ENCODE measurements around the gene BCKDK. TPM values are rescaled to one million over a fixed set of nuclear protein-coding genes. Genes with fewer than 3 reads are reported as not detected.

Gene BCKDK
- total RNA-seq, 1 experiment from 2014 or later, result 58.3 TPM

GRCh38 chr16:31083981-31084380 lies 24.2 kb upstream of the BCKDK start:
- ChIA-PET POLR2A (interaction anchor here (1.1 to 1.5 kb wide), 2 partner anchors 10 to 33 kb away, joined by 3 to 6 read pairs; partner anchors contain the start of genes KAT8 and ZNF646), CTCF (interaction anchor here (1.2 to 1.3 kb wide), 2 partner anchors 58 to 99 kb away, joined by 4 to 6 read pairs; partner anchors contain the start of gene HSD3B7)
- ATAC-seq (no peak), DNase-seq (ENCODE audit: low spot score) (no peak)
- no peaks in the 10 kb centered on the region for H3K4me1 Mint-ChIP-seq
- no peaks in the 10 kb centered on the region for H3K9me3 Mint-ChIP-seq
- H3K27me3 Mint-ChIP-seq (ENCODE audit: low read depth), result no peaks in the 10 kb centered on the region
- H3K4me3 Mint-ChIP-seq, result no peak overlapping the region
- peaks cover 14% of the 10 kb centered on the region for H3K36me3 Mint-ChIP-seq
- H3K27ac Mint-ChIP-seq, result no peak overlapping the region
- TF ChIP-seq ZNF219 (CRISPR knock-in tag; IDR thresholded peaks at IDR 0.05; ENCODE audit: borderline replicate concordance) (no peak), GABPB1 (CRISPR knock-in tag; IDR thresholded peaks at IDR 0.05) (no peak), ZNF396 (CRISPR knock-in tag; IDR thresholded peaks at IDR 0.05; ENCODE audit: borderline replicate concordance) (no peak), NFYB (CRISPR knock-in tag; conservative IDR thresholded peaks at IDR 0.05; ENCODE audit: low read depth) (no peak), ELF4 (CRISPR knock-in tag; IDR thresholded peaks at IDR 0.05; ENCODE audit: low read depth) (no peak), E2F1 (CRISPR knock-in tag; IDR thresholded peaks at IDR 0.05) (no peak), NR3C1 (CRISPR knock-in tag; conservative IDR thresholded peaks at IDR 0.05; ENCODE audit: low read depth) (no peak), RELA (CRISPR knock-in tag; IDR thresholded peaks at IDR 0.05; ENCODE audit: borderline replicate concordance) (no peak), ZNF263 (CRISPR knock-in tag; IDR thresholded peaks at IDR 0.05; ENCODE audit: low read depth) (no peak), TCF7 (CRISPR knock-in tag; IDR thresholded peaks at IDR 0.05; ENCODE audit: low read depth) (no peak)
- TF ChIP-seq, protein P1, sequence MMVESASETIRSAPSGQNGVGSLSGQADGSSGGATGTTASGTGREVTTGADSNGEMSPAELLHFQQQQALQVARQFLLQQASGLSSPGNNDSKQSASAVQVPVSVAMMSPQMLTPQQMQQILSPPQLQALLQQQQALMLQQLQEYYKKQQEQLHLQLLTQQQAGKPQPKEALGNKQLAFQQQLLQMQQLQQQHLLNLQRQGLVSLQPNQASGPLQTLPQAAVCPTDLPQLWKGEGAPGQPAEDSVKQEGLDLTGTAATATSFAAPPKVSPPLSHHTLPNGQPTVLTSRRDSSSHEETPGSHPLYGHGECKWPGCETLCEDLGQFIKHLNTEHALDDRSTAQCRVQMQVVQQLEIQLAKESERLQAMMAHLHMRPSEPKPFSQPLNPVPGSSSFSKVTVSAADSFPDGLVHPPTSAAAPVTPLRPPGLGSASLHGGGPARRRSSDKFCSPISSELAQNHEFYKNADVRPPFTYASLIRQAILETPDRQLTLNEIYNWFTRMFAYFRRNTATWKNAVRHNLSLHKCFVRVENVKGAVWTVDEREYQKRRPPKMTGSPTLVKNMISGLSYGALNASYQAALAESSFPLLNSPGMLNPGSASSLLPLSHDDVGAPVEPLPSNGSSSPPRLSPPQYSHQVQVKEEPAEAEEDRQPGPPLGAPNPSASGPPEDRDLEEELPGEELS (CRISPR knock-in tag; IDR thresholded peaks at IDR 0.05), result no peak
- TF ChIP-seq, protein P2, sequence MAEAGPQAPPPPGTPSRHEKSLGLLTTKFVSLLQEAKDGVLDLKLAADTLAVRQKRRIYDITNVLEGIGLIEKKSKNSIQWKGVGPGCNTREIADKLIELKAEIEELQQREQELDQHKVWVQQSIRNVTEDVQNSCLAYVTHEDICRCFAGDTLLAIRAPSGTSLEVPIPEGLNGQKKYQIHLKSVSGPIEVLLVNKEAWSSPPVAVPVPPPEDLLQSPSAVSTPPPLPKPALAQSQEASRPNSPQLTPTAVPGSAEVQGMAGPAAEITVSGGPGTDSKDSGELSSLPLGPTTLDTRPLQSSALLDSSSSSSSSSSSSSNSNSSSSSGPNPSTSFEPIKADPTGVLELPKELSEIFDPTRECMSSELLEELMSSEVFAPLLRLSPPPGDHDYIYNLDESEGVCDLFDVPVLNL (CRISPR knock-in tag; IDR thresholded peaks at IDR 0.05; ENCODE audit: borderline replicate concordance, low read depth), result no peak

- no peak for DNase-seq (ENCODE audit: low spot score)
- CTCF ChIA-PET, result interaction anchor here (0.5 to 1.3 kb wide), 3 partner anchors 58 to 100 kb away, joined by 3 to 6 read pairs (median 4); partner anchors contain the start of gene HSD3B7
- Mint-ChIP-seq H3K9me3 (no peaks in the 10 kb centered on the region), H3K27ac (no peak overlapping the region), H3K4me3 (no peak overlapping the region), H3K36me3 (peaks cover 7% of the 10 kb centered on the region), H3K4me1 (no peaks in the 10 kb centered on the region), H3K27me3 (ENCODE audit: low read depth) (no peaks in the 10 kb centered on the region)
- TF ChIP-seq NR2C2 (CRISPR knock-in tag; IDR thresholded peaks at IDR 0.05), result 0 out of 2 replicates have a peak, but pooled peaks have one; percentile 21
- TF ChIP-seq, protein P3, sequence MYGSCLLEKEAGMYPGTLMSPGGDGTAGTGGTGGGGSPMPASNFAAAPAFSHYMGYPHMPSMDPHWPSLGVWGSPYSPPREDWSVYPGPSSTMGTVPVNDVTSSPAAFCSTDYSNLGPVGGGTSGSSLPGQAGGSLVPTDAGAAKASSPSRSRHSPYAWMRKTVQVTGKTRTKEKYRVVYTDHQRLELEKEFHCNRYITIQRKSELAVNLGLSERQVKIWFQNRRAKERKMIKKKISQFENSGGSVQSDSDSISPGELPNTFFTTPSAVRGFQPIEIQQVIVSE (CRISPR knock-in tag; IDR thresholded peaks at IDR 0.05; ENCODE audit: borderline replicate concordance), result no peak
- POLR2A ChIA-PET, result interaction anchor here (1.1 to 1.5 kb wide), 2 partner anchors 10 to 33 kb away, joined by 3 to 6 read pairs; partner anchors contain the start of genes KAT8 and ZNF646
- peak; percentile 13; the same call in 1 of the 2 replicates for ATAC-seq
Observed at GRCh38 chr16:31084584-31085302, 23.4 kb upstream of the BCKDK start.

DNA sequence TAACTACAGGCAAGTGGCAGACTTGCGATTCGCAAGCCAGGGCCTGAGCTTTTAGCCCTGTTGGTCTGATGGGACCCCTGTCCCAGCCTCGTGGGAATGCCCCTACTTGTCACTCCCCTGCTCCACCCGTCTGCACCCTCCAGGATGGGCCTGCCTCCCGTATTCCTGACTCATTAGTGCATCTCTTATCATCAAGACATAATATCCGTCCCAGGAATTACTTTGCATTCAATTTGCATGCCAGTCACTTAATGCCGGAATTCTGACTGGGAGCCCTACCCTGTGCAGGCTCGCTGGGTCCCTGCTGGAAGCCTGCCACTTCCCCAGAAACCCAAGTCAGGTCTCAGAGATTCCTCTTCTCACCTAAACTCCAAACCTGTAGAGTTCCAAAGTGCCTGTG lies 22.8 kb upstream of the BCKDK start:
- POLR2A ChIA-PET, result interaction anchor here (1.5 kb wide), 1 partner anchor 32 kb away, joined by 6 read pairs; the partner anchor contains the start of gene KAT8
- CTCF ChIA-PET, result interaction anchor here (1.0 to 1.3 kb wide), 6 partner anchors 11 to 132 kb away, joined by 3 to 8 read pairs (median 4); partner anchors contain the start of gene HSD3B7
- no peak for ATAC-seq
- no peak for DNase-seq (ENCODE audit: low spot score)
- Mint-ChIP-seq H3K4me3 (no peak overlapping the region), H3K36me3 (peaks cover 6% of the 10 kb centered on the region), H3K27me3 (ENCODE audit: low read depth) (no peaks in the 10 kb centered on the region), H3K27ac (peak overlapping the region; percentile 37; the same call in 1 of the 2 replicates), H3K9me3 (no peaks in the 10 kb centered on the region), H3K4me1 (no peaks in the 10 kb centered on the region)
- TF ChIP-seq TP53 (CRISPR knock-in tag; IDR thresholded peaks at IDR 0.05), result no peak
- TF ChIP-seq, protein P4, sequence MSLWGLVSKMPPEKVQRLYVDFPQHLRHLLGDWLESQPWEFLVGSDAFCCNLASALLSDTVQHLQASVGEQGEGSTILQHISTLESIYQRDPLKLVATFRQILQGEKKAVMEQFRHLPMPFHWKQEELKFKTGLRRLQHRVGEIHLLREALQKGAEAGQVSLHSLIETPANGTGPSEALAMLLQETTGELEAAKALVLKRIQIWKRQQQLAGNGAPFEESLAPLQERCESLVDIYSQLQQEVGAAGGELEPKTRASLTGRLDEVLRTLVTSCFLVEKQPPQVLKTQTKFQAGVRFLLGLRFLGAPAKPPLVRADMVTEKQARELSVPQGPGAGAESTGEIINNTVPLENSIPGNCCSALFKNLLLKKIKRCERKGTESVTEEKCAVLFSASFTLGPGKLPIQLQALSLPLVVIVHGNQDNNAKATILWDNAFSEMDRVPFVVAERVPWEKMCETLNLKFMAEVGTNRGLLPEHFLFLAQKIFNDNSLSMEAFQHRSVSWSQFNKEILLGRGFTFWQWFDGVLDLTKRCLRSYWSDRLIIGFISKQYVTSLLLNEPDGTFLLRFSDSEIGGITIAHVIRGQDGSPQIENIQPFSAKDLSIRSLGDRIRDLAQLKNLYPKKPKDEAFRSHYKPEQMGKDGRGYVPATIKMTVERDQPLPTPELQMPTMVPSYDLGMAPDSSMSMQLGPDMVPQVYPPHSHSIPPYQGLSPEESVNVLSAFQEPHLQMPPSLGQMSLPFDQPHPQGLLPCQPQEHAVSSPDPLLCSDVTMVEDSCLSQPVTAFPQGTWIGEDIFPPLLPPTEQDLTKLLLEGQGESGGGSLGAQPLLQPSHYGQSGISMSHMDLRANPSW (CRISPR knock-in tag; conservative IDR thresholded peaks at IDR 0.05; ENCODE audit: low read depth), result no peak
- TF ChIP-seq ETV6 (CRISPR knock-in tag; IDR thresholded peaks at IDR 0.05), result no peak
- no peak for TF ChIP-seq ZNF317 (CRISPR knock-in tag; IDR thresholded peaks at IDR 0.05; ENCODE audit: borderline replicate concordance, low read depth)

Measured in WTC11 (cell line).